Measurements from ENCODE around the gene HJURP.

DNA sequence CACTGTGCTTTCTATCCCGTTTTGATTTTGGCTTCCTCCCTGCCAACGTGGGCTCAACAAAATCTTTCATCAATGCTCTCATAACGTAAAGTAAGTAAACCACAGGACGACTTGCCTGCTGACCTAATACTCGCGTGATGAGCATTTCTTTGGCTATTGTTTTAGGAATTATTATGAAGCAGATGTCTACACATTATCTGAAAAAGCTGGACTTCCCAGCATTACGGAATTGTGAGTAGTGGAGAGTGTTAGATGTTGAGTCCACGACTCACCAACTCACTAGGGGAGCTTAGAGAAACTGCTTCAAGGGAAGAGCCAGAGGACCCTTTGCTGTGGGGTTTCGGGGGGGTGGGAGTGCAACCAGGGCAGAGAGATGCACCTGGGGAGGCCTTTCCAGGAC lies 21.9 kb downstream of the HJURP start:
- TF ChIP-seq EZH2 (IDR thresholded peaks at IDR 0.05; ENCODE audit: low read length) = no peak
- TF ChIP-seq, protein P1, sequence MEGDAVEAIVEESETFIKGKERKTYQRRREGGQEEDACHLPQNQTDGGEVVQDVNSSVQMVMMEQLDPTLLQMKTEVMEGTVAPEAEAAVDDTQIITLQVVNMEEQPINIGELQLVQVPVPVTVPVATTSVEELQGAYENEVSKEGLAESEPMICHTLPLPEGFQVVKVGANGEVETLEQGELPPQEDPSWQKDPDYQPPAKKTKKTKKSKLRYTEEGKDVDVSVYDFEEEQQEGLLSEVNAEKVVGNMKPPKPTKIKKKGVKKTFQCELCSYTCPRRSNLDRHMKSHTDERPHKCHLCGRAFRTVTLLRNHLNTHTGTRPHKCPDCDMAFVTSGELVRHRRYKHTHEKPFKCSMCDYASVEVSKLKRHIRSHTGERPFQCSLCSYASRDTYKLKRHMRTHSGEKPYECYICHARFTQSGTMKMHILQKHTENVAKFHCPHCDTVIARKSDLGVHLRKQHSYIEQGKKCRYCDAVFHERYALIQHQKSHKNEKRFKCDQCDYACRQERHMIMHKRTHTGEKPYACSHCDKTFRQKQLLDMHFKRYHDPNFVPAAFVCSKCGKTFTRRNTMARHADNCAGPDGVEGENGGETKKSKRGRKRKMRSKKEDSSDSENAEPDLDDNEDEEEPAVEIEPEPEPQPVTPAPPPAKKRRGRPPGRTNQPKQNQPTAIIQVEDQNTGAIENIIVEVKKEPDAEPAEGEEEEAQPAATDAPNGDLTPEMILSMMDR (optimal IDR thresholded peaks at IDR 0.05 in 1 of 3, IDR thresholded peaks at IDR 0.05 in 1 of 3, conservative IDR thresholded peaks at IDR 0.05 in 1 of 3; ENCODE audit: extremely low read depth in 1 of 3, insufficient read depth in 2 of 3, low read length in 3 of 3) = no peak

Data from keratinocyte (primary cell).